ENCODE measurements around the gene FHIT. TPM values are rescaled to one million over a fixed set of nuclear protein-coding genes. Genes with fewer than 3 reads are reported as not detected.

FHIT gene
- total and polyA plus RNA-seq, 2 experiments from 2014 or later: 0.22 to 0.90 TPM

GRCh38 chr3:61110576-61110975 lies 140.7 kb downstream of the FHIT start:
- no peak overlapping the region for H2AFZ ChIP-seq
- H4K20me1 ChIP-seq (ENCODE audit: insufficient read depth): no peaks in the 10 kb centered on the region
- TF ChIP-seq EZH2 (IDR thresholded peaks at IDR 0.05; ENCODE audit: insufficient read depth, poor library complexity, severe bottlenecking): no peak
- no peak for TF ChIP-seq EZH2phosphoT487 (IDR thresholded peaks at IDR 0.05; ENCODE audit: insufficient read depth, low read depth)
- H3K27ac ChIP-seq: no peak overlapping the region
- H3K9ac ChIP-seq: no peak overlapping the region
- H3K4me3 ChIP-seq: no peak overlapping the region
- no peaks in the 10 kb centered on the region for H3K79me2 ChIP-seq (ENCODE audit: insufficient read depth)
- DNase-seq: no peak
- no peak overlapping the region for H3K4me2 ChIP-seq (ENCODE audit: unreplicated experiment)
- H3F3A ChIP-seq (ENCODE audit: insufficient read depth): no peaks in the 10 kb centered on the region
- H3K4me1 ChIP-seq (ENCODE audit: insufficient read depth): no peaks in the 10 kb centered on the region
- H3K9me2 ChIP-seq (ENCODE audit: insufficient read depth): no peaks in the 10 kb centered on the region
- in situ Hi-C loops (cut with MboI): no loop called here
- no peaks in the 10 kb centered on the region for H3K27me3 ChIP-seq (replicated peaks; ENCODE audit: insufficient read depth)
- 56% methylated on average over 2 of the region's 2 CpGs for WGBS, 2 experiments (ENCODE audit: low coverage in 1 of 2, low lambda C conversion rate in 2 of 2, missing lambda C conversion rate in 2 of 2)
- no peaks in the 10 kb centered on the region for H3K9me3 ChIP-seq (ENCODE audit: low read depth)
- H3K36me3 ChIP-seq (ENCODE audit: low read depth): no peaks in the 10 kb centered on the region

- 36 to 38% methylated on average over 1 of the region's 1 CpG for WGBS, 2 experiments (ENCODE audit: low coverage in 1 of 2, low lambda C conversion rate in 2 of 2, missing lambda C conversion rate in 2 of 2)
- no peaks in the 10 kb centered on the region for H3K36me3 ChIP-seq (ENCODE audit: low read depth)
These were observed 142.8 kb downstream of the FHIT start for GRCh38 chr3:61108247-61109019.

DNA sequence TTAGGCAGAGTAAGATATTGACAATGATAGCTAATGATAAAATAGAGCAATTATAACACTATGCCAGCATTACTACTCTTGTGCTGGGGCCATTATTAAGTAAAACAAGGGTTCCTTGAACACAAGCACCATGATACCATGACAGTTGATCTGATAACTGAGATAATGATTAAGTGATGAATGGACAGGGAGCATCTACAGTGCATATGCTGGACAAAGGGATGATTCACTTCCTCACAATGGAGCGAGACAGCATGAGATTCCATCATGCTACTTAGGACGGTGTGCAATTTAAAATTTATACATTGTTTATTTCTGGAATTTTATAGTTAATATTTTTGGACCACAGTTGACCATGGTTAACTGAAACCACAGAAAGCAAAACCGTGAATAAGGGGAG lies 156.6 kb downstream of the FHIT start:
- no peaks in the 10 kb centered on the region for H3K9me2 ChIP-seq (ENCODE audit: insufficient read depth)
- H3K4me2 ChIP-seq (ENCODE audit: unreplicated experiment): no peak overlapping the region
- H3K4me1 ChIP-seq (ENCODE audit: insufficient read depth): no peaks in the 10 kb centered on the region
- no peak overlapping the region for H3K4me3 ChIP-seq
- no peaks in the 10 kb centered on the region for H4K20me1 ChIP-seq (ENCODE audit: insufficient read depth)
- H3F3A ChIP-seq (ENCODE audit: insufficient read depth): no peaks in the 10 kb centered on the region
- no peak overlapping the region for H3K27ac ChIP-seq
- no peaks in the 10 kb centered on the region for H3K36me3 ChIP-seq (ENCODE audit: low read depth)
- no peak overlapping the region for H2AFZ ChIP-seq
- no peak for TF ChIP-seq EZH2 (IDR thresholded peaks at IDR 0.05; ENCODE audit: insufficient read depth, poor library complexity, severe bottlenecking)
- no peak for TF ChIP-seq EZH2phosphoT487 (IDR thresholded peaks at IDR 0.05; ENCODE audit: insufficient read depth, low read depth)
- H3K27me3 ChIP-seq (replicated peaks; ENCODE audit: insufficient read depth): no peaks in the 10 kb centered on the region
- H3K9ac ChIP-seq: no peak overlapping the region
- in situ Hi-C loops (cut with MboI): no loop called here
- no peaks in the 10 kb centered on the region for H3K79me2 ChIP-seq (ENCODE audit: insufficient read depth)
- 47 to 61% methylated on average over 3 of the region's 3 CpGs for WGBS, 2 experiments (ENCODE audit: low coverage in 1 of 2, low lambda C conversion rate in 2 of 2, missing lambda C conversion rate in 2 of 2)
- H3K9me3 ChIP-seq (ENCODE audit: low read depth): no peaks in the 10 kb centered on the region
- DNase-seq: no peak

More at GRCh38 chr3:61108247-61109019, 142.8 kb downstream of the FHIT start:
- H3F3A ChIP-seq (ENCODE audit: insufficient read depth): no peaks in the 10 kb centered on the region
- TF ChIP-seq EZH2 (IDR thresholded peaks at IDR 0.05; ENCODE audit: insufficient read depth, poor library complexity, severe bottlenecking): no peak
- no peak for TF ChIP-seq EZH2phosphoT487 (IDR thresholded peaks at IDR 0.05; ENCODE audit: insufficient read depth, low read depth)
- H3K9me3 ChIP-seq (ENCODE audit: low read depth): no peaks in the 10 kb centered on the region
- H3K9ac ChIP-seq: no peak overlapping the region
- no peak overlapping the region for H3K4me2 ChIP-seq (ENCODE audit: unreplicated experiment)
- H4K20me1 ChIP-seq (ENCODE audit: insufficient read depth): no peaks in the 10 kb centered on the region
- in situ Hi-C loops (cut with MboI): no loop called here
- no peak for DNase-seq
- H3K4me1 ChIP-seq (ENCODE audit: insufficient read depth): no peaks in the 10 kb centered on the region
- no peak overlapping the region for H2AFZ ChIP-seq
- no peak overlapping the region for H3K4me3 ChIP-seq
- no peak overlapping the region for H3K27ac ChIP-seq
- H3K9me2 ChIP-seq (ENCODE audit: insufficient read depth): no peaks in the 10 kb centered on the region
- no peaks in the 10 kb centered on the region for H3K79me2 ChIP-seq (ENCODE audit: insufficient read depth)
- no peaks in the 10 kb centered on the region for H3K27me3 ChIP-seq (replicated peaks; ENCODE audit: insufficient read depth)

DNA sequence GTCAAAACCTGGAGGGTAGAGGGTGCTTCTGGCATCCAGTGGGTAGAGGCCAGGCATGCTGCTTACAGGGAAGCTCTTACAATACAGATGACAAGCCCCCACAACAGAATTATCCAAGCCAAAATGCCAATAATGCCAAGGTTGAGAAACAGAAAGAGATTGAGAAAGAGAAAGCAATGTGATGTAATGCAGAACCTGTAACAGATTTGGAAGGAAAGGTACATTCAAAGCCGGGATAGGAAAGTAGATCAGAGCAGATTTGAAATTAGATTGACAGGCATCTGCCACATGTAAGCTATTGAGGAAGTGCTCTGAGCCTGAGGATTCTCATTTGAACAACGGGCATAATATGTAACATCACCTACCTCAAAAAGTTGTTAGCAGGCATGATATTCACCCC lies 157.9 kb downstream of the FHIT start:
- Histone ChIP-seq H2AFZ (no peak overlapping the region), H3K9me3 (ENCODE audit: low read depth) (no peaks in the 10 kb centered on the region), H3K9me2 (ENCODE audit: insufficient read depth) (peaks cover 3% of the 10 kb centered on the region; the same call in 1 of the 2 replicates), H3K27ac (no peak overlapping the region), H3K9ac (no peak overlapping the region), H4K20me1 (ENCODE audit: insufficient read depth) (no peaks in the 10 kb centered on the region), H3K27me3 (replicated peaks; ENCODE audit: insufficient read depth) (no peaks in the 10 kb centered on the region), H3K4me2 (ENCODE audit: unreplicated experiment) (no peak overlapping the region), H3K79me2 (ENCODE audit: insufficient read depth) (no peaks in the 10 kb centered on the region), H3F3A (ENCODE audit: insufficient read depth) (no peaks in the 10 kb centered on the region), H3K4me3 (no peak overlapping the region), H3K36me3 (ENCODE audit: low read depth) (no peaks in the 10 kb centered on the region), H3K4me1 (ENCODE audit: insufficient read depth) (no peaks in the 10 kb centered on the region)
- WGBS, 2 experiments (ENCODE audit: low coverage in 1 of 2, low lambda C conversion rate in 2 of 2, missing lambda C conversion rate in 2 of 2): 55 to 57% methylated on average over 2 of the region's 2 CpGs
- in situ Hi-C loops (cut with MboI): no loop called here
- DNase-seq: no peak
- no peak for TF ChIP-seq EZH2 (IDR thresholded peaks at IDR 0.05; ENCODE audit: insufficient read depth, poor library complexity, severe bottlenecking)
- no peak for TF ChIP-seq EZH2phosphoT487 (IDR thresholded peaks at IDR 0.05; ENCODE audit: insufficient read depth, low read depth)

Data from GM23248 (cell line).